WTC11 (cell line): Measurements from ENCODE around the gene CTDP1. TPM values are rescaled to one million over a fixed set of nuclear protein-coding genes. Genes with fewer than 3 reads are reported as not detected.

Experiments
- ATAC-seq: fragments of 200-7000 bp; cut with Tn5 transposase; 2 replicates; pipeline ENCODE4 v1.10.0; 2021; ENCODE audit warnings: mild to moderate bottlenecking, moderate library complexity
- CTCF ChIA-PET: fragments of 300-600 bp; sonication (Branson Sonifier 250); formaldehyde crosslinking; loops from one replicate; lab custom pipeline; 2021; ENCODE audit warnings: antibody characterized with exemption; lab: Charles Lee
- POLR2A ChIA-PET: fragments of 350-600 bp; sonication (Branson Sonifier 250); formaldehyde crosslinking; loops from one replicate; lab custom pipeline; 2021; ENCODE audit warnings: antibody characterized with exemption; lab: Charles Lee
- DNase-seq: peaks from one replicate; pipeline ENCODE4 v3.0.0; 2021; ENCODE audit warnings: low spot score
- H3K27ac Mint-ChIP-seq: 2 replicates; pipeline ENCODE4 v1.8.0; 2021; ENCODE audit warnings: mixed read lengths
- H3K27me3 Mint-ChIP-seq: 2 replicates; pipeline ENCODE4 v1.8.0; 2021; ENCODE audit warnings: low read depth, mild to moderate bottlenecking, moderate library complexity, mixed read lengths
- H3K36me3 Mint-ChIP-seq: 2 replicates; pipeline ENCODE4 v1.8.0; 2021; ENCODE audit warnings: mixed read lengths
- H3K4me1 Mint-ChIP-seq: 2 replicates; pipeline ENCODE4 v1.8.0; 2022; ENCODE audit warnings: mixed read lengths
- H3K4me3 Mint-ChIP-seq: 2 replicates; pipeline ENCODE4 v1.8.0; 2021; ENCODE audit warnings: mild to moderate bottlenecking, moderate library complexity, mixed read lengths
- H3K9me3 Mint-ChIP-seq: 2 replicates; pipeline ENCODE4 v1.8.0; 2021; ENCODE audit warnings: mixed read lengths
- AR ChIP-seq: fragments of 250-450 bp; sonication (Bioruptor Pico); IDR thresholded peaks from 2 replicates; pipeline ENCODE4 v1.9.0; 2021; ENCODE audit warnings: mild to moderate bottlenecking
- ARID4B ChIP-seq: sonication (generic); formaldehyde crosslinking; IDR thresholded peaks from 2 replicates; pipeline ENCODE4 v1.8.0; 2023; ENCODE audit warnings: missing genetic modification reagents, mild to moderate bottlenecking, borderline replicate concordance
- ATF1 ChIP-seq: sonication (generic); formaldehyde crosslinking; IDR thresholded peaks from 2 replicates; pipeline ENCODE4 v1.8.1; 2023; ENCODE audit warnings: mild to moderate bottlenecking, moderate library complexity, missing genetic modification reagents
- ERG ChIP-seq: fragments of 250-450 bp; sonication (Bioruptor Pico); IDR thresholded peaks from 2 replicates; pipeline ENCODE4 v1.8.0; 2021; ENCODE audit warnings: mild to moderate bottlenecking
- FOXJ3 ChIP-seq: sonication (generic); formaldehyde crosslinking; IDR thresholded peaks from 2 replicates; pipeline ENCODE4 v1.9.0; 2021; ENCODE audit warnings: missing genetic modification reagents, mild to moderate bottlenecking, borderline replicate concordance
- HMGA2 ChIP-seq: fragments of 250-450 bp; sonication (Bioruptor Pico); IDR thresholded peaks from 2 replicates; pipeline ENCODE4 v1.4.0; 2021; ENCODE audit warnings: mild to moderate bottlenecking, moderate library complexity
- HMGXB4 ChIP-seq: sonication (generic); formaldehyde crosslinking; IDR thresholded peaks from 2 replicates; pipeline ENCODE4 v1.8.1; 2023; ENCODE audit warnings: mild to moderate bottlenecking, moderate library complexity, missing genetic modification reagents
- MYBL2 ChIP-seq: sonication (generic); formaldehyde crosslinking; IDR thresholded peaks from 2 replicates; pipeline ENCODE4 v1.8.1; 2023; ENCODE audit warnings: mild to moderate bottlenecking, moderate library complexity, missing genetic modification reagents
- PREB ChIP-seq: sonication (generic); formaldehyde crosslinking; IDR thresholded peaks from 2 replicates; pipeline ENCODE4 v1.8.1; 2022; ENCODE audit warnings: mild to moderate bottlenecking, missing genetic modification reagents, moderate library complexity, borderline replicate concordance
- SP1 ChIP-seq: sonication (generic); formaldehyde crosslinking; conservative IDR thresholded peaks from 2 replicates; pipeline ENCODE4 v1.8.1; 2022; ENCODE audit warnings: missing genetic modification reagents
- TP53 ChIP-seq: sonication (generic); formaldehyde crosslinking; IDR thresholded peaks from 2 replicates; pipeline ENCODE4 v1.8.1; 2023; ENCODE audit warnings: mild to moderate bottlenecking, missing genetic modification reagents
- ZNF232 ChIP-seq: sonication (generic); formaldehyde crosslinking; IDR thresholded peaks from 2 replicates; pipeline ENCODE4 v1.8.0; 2022; ENCODE audit warnings: mild to moderate bottlenecking, missing genetic modification reagents
- ZNF423 ChIP-seq: fragments of 250-450 bp; sonication (Bioruptor Pico); IDR thresholded peaks from 2 replicates; pipeline ENCODE4 v2.1.2; 2022; ENCODE audit warnings: mild to moderate bottlenecking, moderate library complexity
- ZNF425 ChIP-seq: fragments of 250-450 bp; sonication (Bioruptor Pico); conservative IDR thresholded peaks from 2 replicates; pipeline ENCODE4 v1.9.0; 2021; ENCODE audit warnings: mild to moderate bottlenecking
- ZSCAN18 ChIP-seq: fragments of 250-450 bp; sonication (Bioruptor Pico); IDR thresholded peaks from 2 replicates; pipeline ENCODE4 v2.1.2; 2022; ENCODE audit warnings: mild to moderate bottlenecking, moderate library complexity
- total RNA-seq: library from RNA; stranded (reverse); gene quantifications from 3 replicates; pipeline ENCODE4 v1.2.3, GENCODE V29; 2021

The CTDP1 gene
- total RNA-seq, 1 experiment from 2014 or later, result 39.7 TPM

GRCh38 chr18:79774111-79774510, 94.5 kb downstream of the CTDP1 start:
- H3K9me3 Mint-ChIP-seq, result peaks cover 16% of the 10 kb centered on the region
- CTCF ChIA-PET, result no interaction called here
- ATAC-seq (no peak), DNase-seq (no peak)
- no peaks in the 10 kb centered on the region for H3K36me3 Mint-ChIP-seq
- POLR2A ChIA-PET, result no interaction called here
- TF ChIP-seq ZSCAN18 (CRISPR knock-in tag), result no peak
- no peak for TF ChIP-seq ERG (CRISPR knock-in tag)
- TF ChIP-seq ARID4B, result no peak
- TF ChIP-seq ZNF425, result no peak
- no peak for TF ChIP-seq SP1 (CRISPR knock-in tag)
- no peak overlapping the region for H3K27ac Mint-ChIP-seq
- H3K4me1 Mint-ChIP-seq, result no peaks in the 10 kb centered on the region
- H3K27me3 Mint-ChIP-seq, result peaks cover 5% of the 10 kb centered on the region
- no peak overlapping the region for H3K4me3 Mint-ChIP-seq

- Mint-ChIP-seq H3K27ac (no peak overlapping the region), H3K4me1 (no peaks in the 10 kb centered on the region)
- POLR2A ChIA-PET, result no interaction called here
- no peak for TF ChIP-seq AR
- TF ChIP-seq MYBL2, result no peak
- no peak for TF ChIP-seq HMGA2 (CRISPR knock-in tag)
- no peak for TF ChIP-seq ATF1 (CRISPR knock-in tag)
- no peak for TF ChIP-seq ZNF232 (CRISPR knock-in tag)
- TF ChIP-seq FOXJ3 (CRISPR knock-in tag), result no peak
- TF ChIP-seq TP53 (CRISPR knock-in tag), result no peak
- TF ChIP-seq HMGXB4 (CRISPR knock-in tag), result no peak
- TF ChIP-seq ZNF423 (CRISPR knock-in tag), result no peak
- TF ChIP-seq PREB (CRISPR knock-in tag), result no peak
Measured at GRCh38 chr18:79775441-79776221, 96.0 kb downstream of the CTDP1 start.

More at GRCh38 chr18:79775441-79776221, 96.0 kb downstream of the CTDP1 start:
- Mint-ChIP-seq H3K9me3 (peaks cover 8% of the 10 kb centered on the region; the same call in 1 of the 2 replicates), H3K4me3 (no peak overlapping the region), H3K36me3 (no peaks in the 10 kb centered on the region), H3K27me3 (peaks cover 5% of the 10 kb centered on the region)
- CTCF ChIA-PET, result no interaction called here
- ATAC-seq (no peak), DNase-seq (no peak)
